Measurements from ENCODE around the gene AFF2.

Gene AFF2

GRCh38 chrX:148536961-148537360 is 36.5 kb downstream of the AFF2 start:
- DNase-seq, result no peak

GRCh38 chrX:148537556-148538182 is 37.3 kb downstream of the AFF2 start:
- no peak for DNase-seq

GRCh38 chrX:148538582-148538981 is 38.2 kb downstream of the AFF2 start:
- DNase-seq, result no peak

GRCh38 chrX:148540114-148540513 is 39.7 kb downstream of the AFF2 start:
- no peak for DNase-seq

- no peak for DNase-seq
These were observed 40.5 kb downstream of the AFF2 start for GRCh38 chrX:148540671-148541583.

GRCh38 chrX:148541584-148541940 is 41.1 kb downstream of the AFF2 start:
- DNase-seq, result no peak

- DNase-seq, result no peak
These were observed 42.3 kb downstream of the AFF2 start for GRCh38 chrX:148542481-148543255.

- DNase-seq, result no peak
These were observed 52.4 kb downstream of the AFF2 start for GRCh38 chrX:148552775-148553174.

- no peak for DNase-seq
These were observed 54.7 kb downstream of the AFF2 start for GRCh38 chrX:148555101-148555500.

GRCh38 chrX:148555571-148556243 is 55.3 kb downstream of the AFF2 start:
- DNase-seq, result no peak

- DNase-seq, result no peak
These were observed 56.1 kb downstream of the AFF2 start for GRCh38 chrX:148556498-148556897.

GRCh38 chrX:148562846-148563245 is 62.4 kb downstream of the AFF2 start:
- no peak for DNase-seq

GRCh38 chrX:148567229-148567628 is 66.8 kb downstream of the AFF2 start:
- no peak for DNase-seq

GRCh38 chrX:148567779-148568178 is 67.4 kb downstream of the AFF2 start:
- no peak for DNase-seq

- DNase-seq, result no peak
These were observed 68.3 kb downstream of the AFF2 start for GRCh38 chrX:148568763-148569162.

GRCh38 chrX:148572337-148572736 is 71.9 kb downstream of the AFF2 start:
- no peak for DNase-seq

- no peak for DNase-seq
These were observed 72.7 kb downstream of the AFF2 start for GRCh38 chrX:148573119-148573518.

- DNase-seq, result no peak
These were observed 74.0 kb downstream of the AFF2 start for GRCh38 chrX:148574237-148574973.

- no peak for DNase-seq
These were observed 76.0 kb downstream of the AFF2 start for GRCh38 chrX:148576396-148576795.

GRCh38 chrX:148577741-148578140 is 77.3 kb downstream of the AFF2 start:
- DNase-seq, result no peak

- DNase-seq, result no peak
These were observed 79.6 kb downstream of the AFF2 start for GRCh38 chrX:148580016-148580415.
